AG09309 (cell line): ENCODE data around the gene ACTR5.

Source experiments
- DNase-seq: peaks from one replicate; pipeline ENCODE4 v3.0.0-alpha.2; 2010; ENCODE audit warnings: low read depth
- H3K4me3 ChIP-seq: 2 replicates; pipeline ENCODE4 v1.5.1; 2011; ENCODE audit warnings: mild to moderate bottlenecking, low read depth, low read length, moderate library complexity; ENCODE audit not compliant: control insufficient read depth
- TF ChIP-seq, protein P1 (sequence below): IDR thresholded peaks from 2 replicates; pipeline ENCODE4 v1.5.1; 2011; ENCODE audit warnings: mild to moderate bottlenecking, low read depth, low read length, inconsistent platforms; ENCODE audit not compliant: insufficient read depth, control insufficient read depth; ENCODE audit errors: missing control alignments

ACTR5 gene

DNA sequence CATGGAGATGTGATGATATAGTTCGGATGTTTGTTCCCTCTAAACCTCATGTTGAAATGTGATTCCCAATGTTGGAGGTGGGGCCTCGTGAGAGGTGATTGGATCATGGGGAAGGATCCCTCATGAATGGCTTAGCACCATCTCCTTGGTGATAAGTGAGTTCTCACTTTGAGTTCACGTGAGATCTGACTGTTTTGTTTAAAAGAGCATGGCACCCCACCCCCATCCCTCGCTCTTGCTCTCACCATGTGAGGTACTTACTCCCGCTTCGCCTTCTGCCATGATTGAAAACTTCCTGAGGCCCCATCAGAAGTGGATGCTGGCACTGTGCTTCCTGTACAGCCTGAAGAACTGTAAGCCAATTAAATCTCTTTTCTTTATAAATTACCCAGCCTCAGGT lies 13.1 kb upstream of the ACTR5 start:
- DNase-seq = no peak
- TF ChIP-seq, protein P1, sequence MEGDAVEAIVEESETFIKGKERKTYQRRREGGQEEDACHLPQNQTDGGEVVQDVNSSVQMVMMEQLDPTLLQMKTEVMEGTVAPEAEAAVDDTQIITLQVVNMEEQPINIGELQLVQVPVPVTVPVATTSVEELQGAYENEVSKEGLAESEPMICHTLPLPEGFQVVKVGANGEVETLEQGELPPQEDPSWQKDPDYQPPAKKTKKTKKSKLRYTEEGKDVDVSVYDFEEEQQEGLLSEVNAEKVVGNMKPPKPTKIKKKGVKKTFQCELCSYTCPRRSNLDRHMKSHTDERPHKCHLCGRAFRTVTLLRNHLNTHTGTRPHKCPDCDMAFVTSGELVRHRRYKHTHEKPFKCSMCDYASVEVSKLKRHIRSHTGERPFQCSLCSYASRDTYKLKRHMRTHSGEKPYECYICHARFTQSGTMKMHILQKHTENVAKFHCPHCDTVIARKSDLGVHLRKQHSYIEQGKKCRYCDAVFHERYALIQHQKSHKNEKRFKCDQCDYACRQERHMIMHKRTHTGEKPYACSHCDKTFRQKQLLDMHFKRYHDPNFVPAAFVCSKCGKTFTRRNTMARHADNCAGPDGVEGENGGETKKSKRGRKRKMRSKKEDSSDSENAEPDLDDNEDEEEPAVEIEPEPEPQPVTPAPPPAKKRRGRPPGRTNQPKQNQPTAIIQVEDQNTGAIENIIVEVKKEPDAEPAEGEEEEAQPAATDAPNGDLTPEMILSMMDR = no peak
- H3K4me3 ChIP-seq = no peak overlapping the region

DNA sequence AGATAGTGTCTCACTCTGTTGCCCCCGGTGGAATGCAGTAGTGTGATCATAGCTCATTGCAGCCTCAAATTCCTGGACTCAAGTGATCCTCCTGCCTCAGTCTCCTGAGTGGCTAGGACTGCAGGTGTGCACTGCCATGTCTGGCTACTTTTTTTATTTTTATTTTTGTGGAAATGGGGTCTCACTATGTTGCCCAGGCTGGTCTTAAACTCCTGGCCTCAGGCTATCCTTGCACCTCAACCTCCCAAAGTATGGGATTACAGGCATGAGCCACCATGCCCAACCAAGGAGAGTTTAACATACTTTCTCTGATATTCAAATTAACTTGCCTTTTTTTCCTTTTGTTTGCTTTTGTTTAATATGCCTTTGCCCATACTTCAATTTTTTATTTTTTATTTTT lies 10.4 kb upstream of the ACTR5 start:
- TF ChIP-seq, protein P1 = no peak
- no peak overlapping the region for H3K4me3 ChIP-seq
- DNase-seq = no peak

DNA sequence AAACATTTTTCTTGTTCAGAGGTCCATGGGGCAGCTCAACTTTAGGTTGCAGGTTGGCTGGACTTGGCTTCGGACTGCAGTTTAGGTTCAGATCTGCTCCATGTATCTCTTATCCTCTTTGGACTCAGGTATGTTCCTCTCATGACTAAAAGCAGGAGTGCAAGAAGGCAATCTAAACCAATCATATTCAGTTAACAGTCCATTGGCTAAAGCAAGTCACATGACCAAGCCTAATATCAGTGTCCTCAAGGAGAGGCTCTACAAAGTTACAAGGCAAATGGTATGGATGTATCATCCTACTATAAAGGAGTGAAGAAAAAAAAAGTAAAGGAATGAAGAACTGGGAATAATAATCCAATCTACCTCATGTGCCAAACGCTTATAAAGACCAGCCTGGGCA lies 2.5 kb upstream of the ACTR5 start:
- TF ChIP-seq, protein P1 = no peak
- no peak for DNase-seq
- no peak overlapping the region for H3K4me3 ChIP-seq

DNA sequence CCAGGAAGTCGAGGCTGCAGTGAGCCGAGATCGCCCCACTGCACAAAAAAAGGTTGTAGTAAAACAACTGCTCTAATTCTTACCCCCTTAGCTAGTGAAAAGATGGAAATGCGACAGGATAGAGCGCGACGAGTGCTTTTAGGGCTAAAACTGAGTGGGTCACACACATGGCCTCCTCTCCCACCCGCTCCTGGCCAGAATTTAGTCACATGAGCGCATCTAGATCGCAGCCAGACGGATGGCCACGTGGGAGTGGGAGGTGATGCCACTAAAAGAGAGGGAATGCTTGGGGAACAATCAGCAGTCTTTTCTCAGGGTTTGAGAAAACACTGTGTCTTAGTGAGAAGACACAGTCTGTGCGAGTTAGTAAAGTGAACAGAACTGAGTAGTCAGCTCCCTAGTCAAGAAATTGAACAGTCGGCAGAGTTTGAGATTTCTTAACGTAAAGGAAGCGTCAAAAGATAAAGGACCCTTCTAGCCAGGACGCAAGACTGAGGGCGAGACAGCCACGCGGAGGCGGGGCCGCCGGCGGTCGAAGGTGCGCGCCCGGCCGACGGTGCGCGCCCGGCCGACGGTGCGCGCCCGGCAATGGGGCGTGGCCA lies 664 bp upstream of the ACTR5 start:
- DNase-seq = no peak
- TF ChIP-seq, protein P1 = no peak
- peak overlapping the region; percentile 19 for H3K4me3 ChIP-seq

DNA sequence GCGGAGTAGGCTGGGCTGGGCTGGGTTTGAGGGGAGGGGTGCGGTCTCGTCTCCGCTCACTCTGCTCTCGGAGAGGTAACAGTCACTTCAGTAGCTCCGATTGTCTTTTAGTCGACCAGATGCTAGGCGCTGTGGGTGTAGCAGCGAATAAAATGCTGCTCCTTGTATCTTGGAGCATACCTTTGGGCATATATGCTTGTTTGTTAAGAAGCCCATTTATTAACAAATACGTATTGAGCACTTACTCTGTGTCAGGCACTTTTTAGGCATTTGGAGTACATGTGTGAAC lies 545 bp downstream of the ACTR5 start:
- DNase-seq = no peak
- H3K4me3 ChIP-seq = peak overlapping the region; percentile 79
- TF ChIP-seq, protein P1 = no peak

DNA sequence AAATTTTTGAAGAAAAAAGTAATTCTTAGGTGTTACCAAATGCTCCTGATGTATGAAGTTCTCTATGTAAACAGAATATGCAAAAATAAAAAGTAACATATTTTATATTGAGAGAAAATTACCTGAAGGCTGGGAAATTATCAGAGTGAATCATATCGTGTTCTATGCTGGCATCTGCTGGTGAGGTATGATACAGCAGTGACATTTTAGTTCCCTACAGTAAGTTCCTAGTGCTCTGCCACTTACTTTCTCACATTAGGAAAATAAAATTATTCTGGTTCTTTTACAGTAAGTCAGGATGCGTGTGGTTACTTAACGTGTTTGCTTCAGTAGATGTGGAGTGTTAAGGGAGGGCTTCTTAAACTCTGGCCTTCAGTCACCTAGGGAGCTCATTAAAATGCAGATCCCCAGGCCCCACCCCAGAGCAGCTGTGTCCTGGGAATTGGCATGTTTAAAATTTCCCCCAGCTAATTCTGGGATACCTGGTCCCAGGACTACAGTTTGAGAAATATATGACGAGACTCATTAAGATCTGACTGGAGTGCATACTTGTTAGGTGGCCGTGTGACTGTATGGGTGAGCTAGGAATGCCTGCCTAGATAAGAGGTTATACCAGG lies 3.2 kb downstream of the ACTR5 start:
- TF ChIP-seq, protein P1 = peak; percentile 60
- no peak for DNase-seq
- no peak overlapping the region for H3K4me3 ChIP-seq
